Measurements from ENCODE around the gene OSBPL10.

DNA sequence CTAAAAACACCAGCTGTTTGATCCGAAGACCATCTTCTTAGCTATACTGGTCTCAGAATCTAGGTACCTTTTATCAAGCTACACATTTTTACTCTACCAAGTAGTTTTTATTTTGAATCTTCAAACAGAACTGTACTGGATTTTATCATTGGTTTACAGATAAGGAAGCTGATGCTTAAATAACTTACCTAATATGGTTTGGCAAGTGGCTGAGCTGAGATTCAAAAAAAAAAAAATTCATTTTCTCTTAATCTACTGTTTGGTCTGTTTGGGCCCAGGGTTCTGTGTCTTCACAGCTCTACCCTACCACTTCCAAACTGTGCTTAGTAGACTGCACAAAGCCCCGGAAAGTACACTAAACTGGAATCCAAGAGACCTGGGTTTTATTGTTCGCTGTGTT is 36.2 kb upstream of the OSBPL10 start:
- TF ChIP-seq POLR2A (IDR thresholded peaks at IDR 0.05): no peak
- TF ChIP-seq, protein P1, sequence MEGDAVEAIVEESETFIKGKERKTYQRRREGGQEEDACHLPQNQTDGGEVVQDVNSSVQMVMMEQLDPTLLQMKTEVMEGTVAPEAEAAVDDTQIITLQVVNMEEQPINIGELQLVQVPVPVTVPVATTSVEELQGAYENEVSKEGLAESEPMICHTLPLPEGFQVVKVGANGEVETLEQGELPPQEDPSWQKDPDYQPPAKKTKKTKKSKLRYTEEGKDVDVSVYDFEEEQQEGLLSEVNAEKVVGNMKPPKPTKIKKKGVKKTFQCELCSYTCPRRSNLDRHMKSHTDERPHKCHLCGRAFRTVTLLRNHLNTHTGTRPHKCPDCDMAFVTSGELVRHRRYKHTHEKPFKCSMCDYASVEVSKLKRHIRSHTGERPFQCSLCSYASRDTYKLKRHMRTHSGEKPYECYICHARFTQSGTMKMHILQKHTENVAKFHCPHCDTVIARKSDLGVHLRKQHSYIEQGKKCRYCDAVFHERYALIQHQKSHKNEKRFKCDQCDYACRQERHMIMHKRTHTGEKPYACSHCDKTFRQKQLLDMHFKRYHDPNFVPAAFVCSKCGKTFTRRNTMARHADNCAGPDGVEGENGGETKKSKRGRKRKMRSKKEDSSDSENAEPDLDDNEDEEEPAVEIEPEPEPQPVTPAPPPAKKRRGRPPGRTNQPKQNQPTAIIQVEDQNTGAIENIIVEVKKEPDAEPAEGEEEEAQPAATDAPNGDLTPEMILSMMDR (IDR thresholded peaks at IDR 0.05): no peak
- no peak for TF ChIP-seq POLR2AphosphoS5 (IDR thresholded peaks at IDR 0.05)
- no peak for TF ChIP-seq EP300 (IDR thresholded peaks at IDR 0.05)
